GM12872 (cell line): ENCODE results near the gene PRSS27.

Experiments
- CTCF ChIP-seq: IDR thresholded peaks from 3 replicates; pipeline ENCODE4 v1.5.1; 2011; ENCODE audit warnings: low read depth, mild to moderate bottlenecking, low read length, moderate library complexity; ENCODE audit not compliant: insufficient read depth

The PRSS27 gene

DNA sequence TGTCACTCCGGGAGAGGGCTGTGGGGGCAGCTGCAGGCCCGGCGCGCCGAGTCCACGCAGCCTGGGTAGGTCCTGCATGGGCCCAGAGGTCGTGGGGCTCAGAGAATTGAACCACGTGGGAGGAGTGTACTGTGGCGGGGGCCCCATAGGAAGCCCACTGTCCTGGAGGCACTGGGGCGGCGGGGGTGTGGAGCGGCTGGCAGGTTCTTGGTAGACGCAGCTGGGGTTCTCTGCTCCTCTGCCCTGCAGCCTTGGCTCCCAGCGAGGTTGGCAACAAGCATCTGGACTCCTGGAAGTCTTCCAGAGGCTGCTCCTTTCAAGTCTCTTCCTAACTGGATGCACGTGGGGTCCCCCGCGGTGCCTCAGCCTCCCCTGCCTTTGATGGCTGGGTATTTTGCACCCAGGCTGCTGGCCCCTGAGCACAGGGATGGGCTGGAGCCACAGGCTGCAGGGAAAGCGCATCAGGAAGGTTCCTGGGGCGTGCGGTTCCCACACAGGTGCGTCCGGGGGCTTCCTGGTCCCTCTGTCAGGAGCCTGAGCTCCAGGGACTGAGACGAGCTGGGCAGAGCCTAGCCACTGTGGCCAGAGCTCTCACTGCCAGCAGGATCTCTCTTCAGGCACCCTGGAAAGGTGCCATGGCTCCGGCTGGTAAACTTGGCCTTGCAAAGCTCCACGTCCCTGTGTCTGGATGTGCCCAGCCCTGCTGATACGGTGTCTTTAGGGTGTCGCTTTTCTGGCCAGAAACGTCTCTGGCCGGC, 28.4 kb downstream of the PRSS27 start:
- no peak for TF ChIP-seq CTCF

GRCh38 chr16:2690852-2691251, 29.2 kb downstream of the PRSS27 start:
- no peak for TF ChIP-seq CTCF

- TF ChIP-seq CTCF = no peak
Observed at GRCh38 chr16:2689968-2690801, 29.8 kb downstream of the PRSS27 start.

DNA sequence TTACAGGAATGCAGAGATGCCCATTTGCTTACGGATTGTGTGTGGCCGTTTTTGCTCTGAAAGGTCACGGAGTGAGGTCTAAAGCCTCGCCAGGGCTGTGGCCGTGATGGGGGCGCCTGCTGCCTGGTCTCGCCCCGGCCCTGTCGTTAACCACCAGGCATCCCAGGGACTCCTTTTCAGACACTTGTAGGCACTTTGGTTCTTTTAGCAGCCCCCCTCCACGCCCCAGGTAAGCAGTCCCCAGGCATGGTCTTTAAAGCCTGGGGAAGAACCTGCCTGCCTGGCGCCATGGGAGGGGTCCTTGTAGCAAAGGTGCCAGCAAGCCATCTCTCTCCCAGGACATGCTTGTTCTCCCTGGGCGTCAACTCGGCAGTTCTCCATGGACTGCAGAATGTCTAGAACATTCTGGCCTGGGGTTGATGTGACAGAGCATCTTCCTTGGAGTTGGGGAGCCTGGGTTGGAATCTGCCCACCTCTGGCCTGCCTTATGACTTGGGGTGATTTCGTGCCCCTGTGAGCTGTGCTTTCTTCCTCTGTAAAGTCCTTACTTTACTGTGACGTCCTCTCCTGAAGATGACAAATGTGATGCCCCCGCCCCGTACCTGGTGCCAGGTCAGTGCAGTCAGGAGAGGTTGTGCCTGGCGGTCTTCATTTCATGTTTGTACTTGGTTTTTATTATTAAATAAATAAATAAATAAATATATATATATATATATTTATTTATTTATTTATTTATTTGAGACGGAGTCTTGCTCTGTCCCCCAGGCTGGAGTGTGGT, 32.3 kb downstream of the PRSS27 start:
- TF ChIP-seq CTCF = no peak

- no peak for TF ChIP-seq CTCF
Observed at GRCh38 chr16:2686912-2687507, 33.0 kb downstream of the PRSS27 start.

DNA sequence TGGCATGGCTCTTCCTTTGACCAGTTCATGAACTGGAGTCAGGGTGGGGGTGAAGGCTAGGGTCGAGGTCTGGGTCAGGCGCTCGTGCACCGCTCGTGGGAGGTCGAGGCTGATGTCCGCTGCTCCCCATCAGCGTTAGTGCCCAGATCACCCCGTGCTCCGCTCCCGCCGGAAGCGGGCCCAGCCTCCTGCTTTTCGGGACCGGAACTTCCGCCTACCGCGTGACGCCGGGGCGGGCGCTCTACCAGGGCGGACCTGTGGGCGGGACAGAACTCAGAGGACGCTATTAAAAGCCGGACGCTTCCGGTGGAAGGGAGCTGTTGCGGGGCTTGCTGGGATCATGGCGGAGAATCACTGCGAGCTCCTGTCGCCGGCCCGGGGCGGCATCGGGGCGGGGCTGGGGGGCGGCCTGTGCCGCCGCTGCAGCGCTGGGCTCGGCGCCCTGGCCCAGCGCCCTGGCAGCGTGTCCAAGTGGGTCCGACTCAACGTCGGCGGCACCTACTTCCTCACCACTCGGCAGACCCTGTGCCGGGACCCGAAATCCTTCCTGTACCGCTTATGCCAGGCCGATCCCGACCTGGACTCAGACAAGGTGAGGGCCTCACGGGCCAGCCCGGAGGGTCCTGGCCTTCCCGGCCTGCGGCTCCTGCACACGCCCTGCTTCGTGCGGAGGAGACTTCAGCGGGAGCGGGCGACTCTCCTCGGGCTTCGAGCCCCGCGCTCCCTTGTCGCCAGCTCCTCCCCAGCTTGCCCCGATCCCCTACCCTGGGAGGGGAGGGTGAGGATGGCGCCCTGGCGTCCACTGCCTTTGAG, 37.6 kb downstream of the PRSS27 start, which contains the start of gene KCTD5:
TSS of gene KCTD5 (plus strand) at position 315 of the 813 bp plus-strand sequence. CDS start at position 341, 26 bp downstream.
- no peak for TF ChIP-seq CTCF
